Endothelial cell (in vitro differentiated cells): Measurements from ENCODE around the gene CDK6. TPM values are rescaled to one million over a fixed set of nuclear protein-coding genes. Genes with fewer than 3 reads are reported as not detected.

ENCODE experiments used
- DNase-seq: peaks from one replicate; pipeline ENCODE4 v3.0.0; 2021; ENCODE audit warnings: low spot score
- H3K27ac Mint-ChIP-seq: one replicate; pipeline ENCODE4 v1.8.0; 2021; ENCODE audit warnings: mixed read lengths, inconsistent platforms; ENCODE audit not compliant: unreplicated experiment
- H3K27me3 Mint-ChIP-seq: one replicate; pipeline ENCODE4 v1.8.0; 2021; ENCODE audit warnings: mild to moderate bottlenecking, moderate library complexity, mixed read lengths, inconsistent platforms; ENCODE audit not compliant: unreplicated experiment
- H3K36me3 Mint-ChIP-seq: one replicate; pipeline ENCODE4 v1.8.0; 2021; ENCODE audit warnings: mild to moderate bottlenecking, low read depth, mixed read lengths, inconsistent platforms; ENCODE audit not compliant: unreplicated experiment
- H3K4me1 Mint-ChIP-seq: one replicate; pipeline ENCODE4 v1.8.0; 2021; ENCODE audit warnings: mild to moderate bottlenecking, mixed read lengths, inconsistent platforms; ENCODE audit not compliant: unreplicated experiment
- H3K4me3 Mint-ChIP-seq: one replicate; pipeline ENCODE4 v1.8.0; 2021; ENCODE audit warnings: mild to moderate bottlenecking, mixed read lengths, inconsistent platforms; ENCODE audit not compliant: unreplicated experiment
- H3K9me3 Mint-ChIP-seq: one replicate; pipeline ENCODE4 v1.8.0; 2021; ENCODE audit warnings: mixed read lengths, inconsistent platforms; ENCODE audit not compliant: unreplicated experiment
- CTCF ChIP-seq: fragments of 200-600 bp; sonication (generic); IDR thresholded peaks from one replicate; pipeline ENCODE4 v1.5.0; 2021; ENCODE audit warnings: antibody characterized with exemption; ENCODE audit not compliant: unreplicated experiment
- total RNA-seq: library from RNA; stranded (reverse); fragmentation: NEBNext Ultra II Directional; extraction: Animal tissue kit (Norgen Biotek cat#: 25700); gene quantifications from one replicate; pipeline ENCODE4 v1.2.1, GENCODE V29; 2021; ENCODE audit not compliant: unreplicated experiment

The CDK6 gene
- total RNA-seq, 1 donor from 2014 or later, result 32.6 TPM

DNA sequence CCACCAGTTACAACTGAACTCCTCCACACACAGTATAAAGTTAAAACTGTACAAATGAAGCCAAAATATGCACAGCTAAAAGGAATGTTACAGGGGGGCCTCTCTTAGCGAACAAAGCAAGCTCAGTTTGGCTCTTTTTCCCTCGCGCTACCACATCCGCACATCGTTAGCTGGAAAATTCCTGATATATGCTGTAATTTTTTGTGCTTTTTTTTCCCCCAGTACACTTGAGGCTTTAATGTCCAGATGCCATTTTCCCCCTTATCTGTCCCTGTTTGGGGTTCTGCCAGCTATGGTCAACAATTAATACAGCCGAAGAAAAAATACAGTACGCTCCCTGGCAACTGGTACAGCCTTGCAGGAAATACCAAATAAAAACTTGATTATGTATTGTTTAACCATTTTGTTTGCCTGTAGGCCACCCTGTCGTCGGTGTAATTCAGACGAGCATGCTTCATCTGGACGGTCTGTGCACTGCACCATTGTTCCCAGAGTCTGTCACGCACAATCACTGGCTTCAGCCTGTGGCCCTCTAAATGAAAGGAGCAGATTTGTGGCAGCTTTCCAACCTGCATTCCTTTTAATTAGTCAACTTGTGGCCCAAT, 138.0 kb downstream of the CDK6 start:
- Mint-ChIP-seq H3K27ac (no peak overlapping the region), H3K36me3 (peaks cover 3% of the 10 kb centered on the region), H3K4me3 (no peak overlapping the region), H3K27me3 (no peaks in the 10 kb centered on the region), H3K4me1 (peaks cover 14% of the 10 kb centered on the region), H3K9me3 (peaks cover 5% of the 10 kb centered on the region)
- no peak for TF ChIP-seq CTCF
- no peak for DNase-seq

- TF ChIP-seq CTCF, result no peak
- Mint-ChIP-seq H3K9me3 (peaks cover 5% of the 10 kb centered on the region), H3K27ac (no peak overlapping the region), H3K27me3 (no peaks in the 10 kb centered on the region), H3K36me3 (peaks cover 3% of the 10 kb centered on the region), H3K4me1 (peaks cover 14% of the 10 kb centered on the region), H3K4me3 (no peak overlapping the region)
- DNase-seq, result no peak
Measured at GRCh38 chr7:92697414-92697813, 139.0 kb downstream of the CDK6 start.

DNA sequence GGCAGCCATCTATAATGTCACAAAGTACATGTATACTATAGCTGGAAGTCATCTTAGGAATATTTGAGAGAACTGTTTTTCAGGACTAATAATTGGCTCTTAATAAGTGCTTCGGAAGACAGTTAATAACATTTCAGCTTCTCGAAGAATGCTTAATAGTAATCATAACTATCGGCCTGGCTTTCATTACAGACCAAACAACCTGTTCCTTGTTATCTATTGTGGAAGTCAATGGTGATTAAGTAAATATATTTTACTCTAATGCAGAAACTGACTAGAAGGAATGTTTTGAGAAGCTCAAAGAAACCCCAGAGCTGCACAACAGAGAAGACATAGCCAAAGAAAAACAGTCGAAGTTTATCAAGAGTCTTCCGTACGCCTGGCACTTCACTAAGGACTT, 139.4 kb downstream of the CDK6 start:
- H3K4me3 Mint-ChIP-seq, result no peak overlapping the region
- H3K36me3 Mint-ChIP-seq, result peaks cover 3% of the 10 kb centered on the region
- H3K27ac Mint-ChIP-seq, result no peak overlapping the region
- H3K4me1 Mint-ChIP-seq, result peaks cover 14% of the 10 kb centered on the region
- peaks cover 5% of the 10 kb centered on the region for H3K9me3 Mint-ChIP-seq
- TF ChIP-seq CTCF, result no peak
- no peak for DNase-seq
- H3K27me3 Mint-ChIP-seq, result no peaks in the 10 kb centered on the region

GRCh38 chr7:92696584-92696983, 139.8 kb downstream of the CDK6 start:
- H3K27ac Mint-ChIP-seq, result no peak overlapping the region
- H3K36me3 Mint-ChIP-seq, result peaks cover 3% of the 10 kb centered on the region
- H3K4me1 Mint-ChIP-seq, result peaks cover 14% of the 10 kb centered on the region

More at GRCh38 chr7:92696584-92696983, 139.8 kb downstream of the CDK6 start:
- H3K9me3 Mint-ChIP-seq, result peaks cover 5% of the 10 kb centered on the region
- H3K4me3 Mint-ChIP-seq, result no peak overlapping the region
- no peak for DNase-seq
- TF ChIP-seq CTCF, result no peak
- no peaks in the 10 kb centered on the region for H3K27me3 Mint-ChIP-seq
